Type B pancreatic cell (in vitro differentiated cells): ENCODE measurements around the gene ABHD6. TPM values are rescaled to one million over a fixed set of nuclear protein-coding genes. Genes with fewer than 3 reads are reported as not detected.
A peak's percentile ranks its signal among the peaks of the same experiment; 100 is the strongest.

ENCODE experiments used
- DNase-seq: peaks from one replicate; pipeline ENCODE4 v3.0.0; 2021; ENCODE audit warnings: mixed read lengths; ENCODE audit not compliant: unreplicated experiment; ENCODE audit errors: extremely low spot score
- H3K27ac Mint-ChIP-seq: 2 replicates; pipeline ENCODE4 v1.8.0; 2021; ENCODE audit warnings: mild to moderate bottlenecking, mixed read lengths
- H3K27me3 Mint-ChIP-seq: 2 replicates; pipeline ENCODE4 v1.8.0; 2021; ENCODE audit warnings: mixed read lengths
- H3K36me3 Mint-ChIP-seq: 2 replicates; pipeline ENCODE4 v1.8.0; 2021; ENCODE audit warnings: mixed read lengths
- H3K4me1 Mint-ChIP-seq: one replicate; pipeline ENCODE4 v1.8.0; 2021; ENCODE audit warnings: mixed read lengths; ENCODE audit not compliant: unreplicated experiment
- H3K4me3 Mint-ChIP-seq: 2 replicates; pipeline ENCODE4 v1.8.0; 2021; ENCODE audit warnings: mild to moderate bottlenecking, mixed read lengths
- H3K9me3 Mint-ChIP-seq: 2 replicates; pipeline ENCODE4 v1.8.0; 2021; ENCODE audit warnings: mixed read lengths
- long read RNA-seq: library from polyadenylated mRNA; unstranded; transcript quantifications from one replicate; pipeline ENCODE4 v2.0.0, GENCODE V29; 2020
- total RNA-seq: library from RNA; stranded (reverse); gene quantifications from 2 replicates; pipeline ENCODE4 v1.2.1, GENCODE V29; 2021; ENCODE audit warnings: low replicate concordance
- TF ChIP-seq, protein P1 (sequence below): fragments of 200-600 bp; sonication (generic); conservative IDR thresholded peaks from 2 replicates; pipeline ENCODE4 v1.5.0; 2021; ENCODE audit warnings: antibody characterized with exemption, mild to moderate bottlenecking

Gene ABHD6, protein sequence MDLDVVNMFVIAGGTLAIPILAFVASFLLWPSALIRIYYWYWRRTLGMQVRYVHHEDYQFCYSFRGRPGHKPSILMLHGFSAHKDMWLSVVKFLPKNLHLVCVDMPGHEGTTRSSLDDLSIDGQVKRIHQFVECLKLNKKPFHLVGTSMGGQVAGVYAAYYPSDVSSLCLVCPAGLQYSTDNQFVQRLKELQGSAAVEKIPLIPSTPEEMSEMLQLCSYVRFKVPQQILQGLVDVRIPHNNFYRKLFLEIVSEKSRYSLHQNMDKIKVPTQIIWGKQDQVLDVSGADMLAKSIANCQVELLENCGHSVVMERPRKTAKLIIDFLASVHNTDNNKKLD
- 15.7 and 25.4 TPM in 2 replicates for total RNA-seq
- long read RNA-seq, transcript ABHD6-201 (9 exons, 2,393 nt): major isoform, 8 of 36 reads
- long read RNA-seq, partial matches to known transcripts: 16 of 36 reads
- long read RNA-seq, other reads (novel, unspliced or antisense): 9 of 36 reads

- Mint-ChIP-seq H3K36me3 (no peaks in the 10 kb centered on the region), H3K4me3 (peak within 1 kb of the TSS; percentile 94), H3K9me3 (no peaks in the 10 kb centered on the region), H3K4me1 (peaks cover 20% of the 10 kb centered on the region), H3K27me3 (peaks cover 21% of the 10 kb centered on the region), H3K27ac (peak within 1 kb of the TSS; percentile 95)
- DNase-seq: peak; percentile 88
- TF ChIP-seq, protein P1, sequence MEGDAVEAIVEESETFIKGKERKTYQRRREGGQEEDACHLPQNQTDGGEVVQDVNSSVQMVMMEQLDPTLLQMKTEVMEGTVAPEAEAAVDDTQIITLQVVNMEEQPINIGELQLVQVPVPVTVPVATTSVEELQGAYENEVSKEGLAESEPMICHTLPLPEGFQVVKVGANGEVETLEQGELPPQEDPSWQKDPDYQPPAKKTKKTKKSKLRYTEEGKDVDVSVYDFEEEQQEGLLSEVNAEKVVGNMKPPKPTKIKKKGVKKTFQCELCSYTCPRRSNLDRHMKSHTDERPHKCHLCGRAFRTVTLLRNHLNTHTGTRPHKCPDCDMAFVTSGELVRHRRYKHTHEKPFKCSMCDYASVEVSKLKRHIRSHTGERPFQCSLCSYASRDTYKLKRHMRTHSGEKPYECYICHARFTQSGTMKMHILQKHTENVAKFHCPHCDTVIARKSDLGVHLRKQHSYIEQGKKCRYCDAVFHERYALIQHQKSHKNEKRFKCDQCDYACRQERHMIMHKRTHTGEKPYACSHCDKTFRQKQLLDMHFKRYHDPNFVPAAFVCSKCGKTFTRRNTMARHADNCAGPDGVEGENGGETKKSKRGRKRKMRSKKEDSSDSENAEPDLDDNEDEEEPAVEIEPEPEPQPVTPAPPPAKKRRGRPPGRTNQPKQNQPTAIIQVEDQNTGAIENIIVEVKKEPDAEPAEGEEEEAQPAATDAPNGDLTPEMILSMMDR: peak; percentile 46
These were observed at the start of gene ABHD6 for GRCh38 chr3:58237238-58237940. TSS of gene ABHD6 (plus strand) at chr3:58237792. CDS start at chr3:58256587, 18,795 bp downstream.

GRCh38 chr3:58188173-58188564 is 49.4 kb upstream of the ABHD6 start:
- H3K27me3 Mint-ChIP-seq: peaks cover 3% of the 10 kb centered on the region
- H3K4me3 Mint-ChIP-seq: no peak overlapping the region
- H3K27ac Mint-ChIP-seq: no peak overlapping the region
- H3K9me3 Mint-ChIP-seq: no peaks in the 10 kb centered on the region
- H3K4me1 Mint-ChIP-seq: peaks cover 16% of the 10 kb centered on the region
- H3K36me3 Mint-ChIP-seq: no peaks in the 10 kb centered on the region
- DNase-seq: no peak
- TF ChIP-seq, protein P1: no peak

GRCh38 chr3:58188921-58189451 is 48.6 kb upstream of the ABHD6 start:
- H3K4me1 Mint-ChIP-seq: peaks cover 16% of the 10 kb centered on the region
- H3K36me3 Mint-ChIP-seq: no peaks in the 10 kb centered on the region
- no peak overlapping the region for H3K27ac Mint-ChIP-seq
- peaks cover 3% of the 10 kb centered on the region for H3K27me3 Mint-ChIP-seq
- TF ChIP-seq, protein P1: no peak
- H3K4me3 Mint-ChIP-seq: no peak overlapping the region
- no peak for DNase-seq
- H3K9me3 Mint-ChIP-seq: no peaks in the 10 kb centered on the region

DNA sequence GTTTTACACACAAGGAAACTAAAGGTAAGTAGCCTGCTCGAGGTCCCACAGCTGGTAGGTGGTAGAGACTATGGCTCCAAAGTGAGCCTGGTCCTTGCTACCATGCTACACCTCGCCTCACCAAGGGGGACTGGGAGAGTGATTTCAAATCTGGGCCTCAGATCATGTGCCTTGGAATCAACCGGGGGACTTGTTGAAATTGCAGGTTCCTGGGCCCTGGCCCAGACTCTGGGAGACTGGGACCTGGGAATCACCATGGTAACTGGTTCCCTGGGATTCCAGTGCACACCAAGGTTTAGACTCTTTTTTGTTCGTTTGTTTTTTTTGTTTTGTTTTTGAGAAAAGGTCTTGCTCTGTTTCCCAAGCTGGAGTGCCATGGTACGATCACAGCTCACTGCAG is 47.9 kb upstream of the ABHD6 start:
- Mint-ChIP-seq H3K4me3 (no peak overlapping the region), H3K27ac (no peak overlapping the region), H3K36me3 (no peaks in the 10 kb centered on the region), H3K27me3 (no peaks in the 10 kb centered on the region), H3K4me1 (peaks cover 16% of the 10 kb centered on the region), H3K9me3 (no peaks in the 10 kb centered on the region)
- DNase-seq: no peak
- TF ChIP-seq, protein P1: no peak

GRCh38 chr3:58190291-58190690 is 47.3 kb upstream of the ABHD6 start:
- Mint-ChIP-seq H3K36me3 (no peaks in the 10 kb centered on the region), H3K9me3 (no peaks in the 10 kb centered on the region), H3K27me3 (no peaks in the 10 kb centered on the region), H3K27ac (no peak overlapping the region), H3K4me3 (no peak overlapping the region), H3K4me1 (peaks cover 16% of the 10 kb centered on the region)
- TF ChIP-seq, protein P1: no peak
- DNase-seq: no peak
